ENCODE results near the gene ANKFN1. TPM values are rescaled to one million over a fixed set of nuclear protein-coding genes. Genes with fewer than 3 reads are reported as not detected.

ANKFN1 gene
- total and polyA plus RNA-seq, 10 of the 15 experiments (the other 5 are each of a cell fraction or from before 2014, with no cell fraction given) = 0.19 TPM; not detected in 9

DNA sequence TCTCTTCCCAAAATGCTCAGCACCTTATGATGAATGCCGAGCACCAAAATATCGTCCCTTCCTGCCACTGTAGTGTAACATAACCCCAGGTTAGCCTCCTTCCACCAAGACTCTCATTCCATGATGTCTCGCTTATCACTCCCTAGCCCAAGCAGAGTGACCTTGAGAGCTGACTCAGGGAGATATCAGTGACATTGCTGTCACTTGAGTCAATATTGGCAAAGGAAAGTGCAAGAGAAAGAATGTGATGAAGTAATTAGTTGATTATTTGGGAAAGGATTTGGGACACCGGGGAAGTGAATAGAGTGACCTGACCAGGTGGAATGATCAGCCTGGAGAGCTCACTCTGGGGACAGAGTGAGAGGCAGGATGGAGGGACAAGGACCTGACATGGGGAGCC is 2.6 kb upstream of the ANKFN1 start:
- POLR2A ChIA-PET = no interaction called here

More for the DNA sequence above, 2.6 kb upstream of the ANKFN1 start:
- intact Hi-C loops (cut with micrococcal nuclease; ENCODE audit: unreplicated experiment) (no loop called here), in situ Hi-C loops (cut with MboI) (no loop called here)
- H3K4me3 ChIP-seq = no peak overlapping the region
- no peaks in the 10 kb centered on the region for H4K20me1 ChIP-seq (ENCODE audit: control insufficient read depth, insufficient read depth)
- H3K4me2 ChIP-seq (ENCODE audit: control insufficient read depth, insufficient read depth) = no peak overlapping the region
- H3K27me3 ChIP-seq (replicated peaks in 1 of 2; ENCODE audit: control insufficient read depth in 2 of 2, insufficient read depth in 2 of 2, low read length in 1 of 2) = no peaks in the 10 kb centered on the region
- no peak overlapping the region for H3K27ac ChIP-seq (ENCODE audit: control insufficient read depth, insufficient read depth)
- WGBS (ENCODE audit: insufficient coverage, insufficient replicate concordance, low lambda C conversion rate, missing lambda C conversion rate) = 0% methylated on average over 4 of the region's 4 CpGs
- H3K9ac ChIP-seq (ENCODE audit: control insufficient read depth, insufficient read depth, low read length) = no peak overlapping the region
- ChIA-PET RAD21 (ENCODE audit: unreplicated experiment) (no interaction called here), CTCF (no interaction called here), SMC1A (ENCODE audit: uncharacterized antibody, unreplicated experiment) (no interaction called here)
- ATAC-seq (no peak), FAIRE-seq (no peak), DNase-seq (ENCODE audit: low read depth, low spot score) (no peak)
- BruUV-seq (replicated peaks) = no TSS peak
- no peaks in the 10 kb centered on the region for H3K9me3 ChIP-seq (replicated peaks; ENCODE audit: control insufficient read depth, insufficient read depth, low read length)
- H3K79me2 ChIP-seq (ENCODE audit: control insufficient read depth, insufficient read depth, low read length) = no peaks in the 10 kb centered on the region
- H2AFZ ChIP-seq (ENCODE audit: control insufficient read depth, low read depth, low read length) = no peak overlapping the region
- no peaks in the 10 kb centered on the region for H3K36me3 ChIP-seq (ENCODE audit: control insufficient read depth in 2 of 2, insufficient read depth in 2 of 2, low read length in 1 of 2)
- H3K4me1 ChIP-seq (ENCODE audit: control insufficient read depth, insufficient read depth, low read length) = no peaks in the 10 kb centered on the region
- TF ChIP-seq, protein P1, sequence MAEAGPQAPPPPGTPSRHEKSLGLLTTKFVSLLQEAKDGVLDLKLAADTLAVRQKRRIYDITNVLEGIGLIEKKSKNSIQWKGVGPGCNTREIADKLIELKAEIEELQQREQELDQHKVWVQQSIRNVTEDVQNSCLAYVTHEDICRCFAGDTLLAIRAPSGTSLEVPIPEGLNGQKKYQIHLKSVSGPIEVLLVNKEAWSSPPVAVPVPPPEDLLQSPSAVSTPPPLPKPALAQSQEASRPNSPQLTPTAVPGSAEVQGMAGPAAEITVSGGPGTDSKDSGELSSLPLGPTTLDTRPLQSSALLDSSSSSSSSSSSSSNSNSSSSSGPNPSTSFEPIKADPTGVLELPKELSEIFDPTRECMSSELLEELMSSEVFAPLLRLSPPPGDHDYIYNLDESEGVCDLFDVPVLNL (IDR thresholded peaks at IDR 0.05; ENCODE audit: low read depth, low read length) = no peak
- TF ChIP-seq FOXK2 (IDR thresholded peaks at IDR 0.05) (no peak), NR2F1 (conservative IDR thresholded peaks at IDR 0.05) (no peak), TCF7 (IDR thresholded peaks at IDR 0.05; ENCODE audit: borderline replicate concordance) (no peak), POLR2AphosphoS5 (IDR thresholded peaks at IDR 0.05; ENCODE audit: low read length) (no peak), POLR2AphosphoS2 (IDR thresholded peaks at IDR 0.05; ENCODE audit: low read depth, low read length) (no peak), BCL11A (IDR thresholded peaks at IDR 0.05; ENCODE audit: low read depth, low read length) (no peak), FOS (IDR thresholded peaks at IDR 0.05; ENCODE audit: borderline replicate concordance, extremely low read depth, insufficient read length) (no peak)
- TF ChIP-seq, protein P2, sequence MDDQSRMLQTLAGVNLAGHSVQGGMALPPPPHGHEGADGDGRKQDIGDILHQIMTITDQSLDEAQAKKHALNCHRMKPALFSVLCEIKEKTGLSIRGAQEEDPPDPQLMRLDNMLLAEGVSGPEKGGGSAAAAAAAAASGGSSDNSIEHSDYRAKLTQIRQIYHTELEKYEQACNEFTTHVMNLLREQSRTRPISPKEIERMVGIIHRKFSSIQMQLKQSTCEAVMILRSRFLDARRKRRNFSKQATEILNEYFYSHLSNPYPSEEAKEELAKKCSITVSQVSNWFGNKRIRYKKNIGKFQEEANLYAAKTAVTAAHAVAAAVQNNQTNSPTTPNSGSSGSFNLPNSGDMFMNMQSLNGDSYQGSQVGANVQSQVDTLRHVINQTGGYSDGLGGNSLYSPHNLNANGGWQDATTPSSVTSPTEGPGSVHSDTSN (IDR thresholded peaks at IDR 0.05; ENCODE audit: insufficient replicate concordance, low read depth, low read length) = no peak
- TF ChIP-seq, protein P3, sequence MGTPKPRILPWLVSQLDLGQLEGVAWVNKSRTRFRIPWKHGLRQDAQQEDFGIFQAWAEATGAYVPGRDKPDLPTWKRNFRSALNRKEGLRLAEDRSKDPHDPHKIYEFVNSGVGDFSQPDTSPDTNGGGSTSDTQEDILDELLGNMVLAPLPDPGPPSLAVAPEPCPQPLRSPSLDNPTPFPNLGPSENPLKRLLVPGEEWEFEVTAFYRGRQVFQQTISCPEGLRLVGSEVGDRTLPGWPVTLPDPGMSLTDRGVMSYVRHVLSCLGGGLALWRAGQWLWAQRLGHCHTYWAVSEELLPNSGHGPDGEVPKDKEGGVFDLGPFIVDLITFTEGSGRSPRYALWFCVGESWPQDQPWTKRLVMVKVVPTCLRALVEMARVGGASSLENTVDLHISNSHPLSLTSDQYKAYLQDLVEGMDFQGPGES (IDR thresholded peaks at IDR 0.05) = no peak
